Skeletal muscle satellite cell (primary cell): ENCODE results near the gene OXGR1.
"Not testable (repeated sequence)": the region's sequence is repeated elsewhere in the genome, so short reads cannot be mapped to it uniquely, and the experiment has no call there.

Experiments
- H3K27me3 ChIP-seq: 2 replicates; pipeline ENCODE4 v1.7.0; 2013; ENCODE audit warnings: low read length; ENCODE audit not compliant: control insufficient read depth, insufficient read depth
- H3K36me3 ChIP-seq: 2 replicates; pipeline ENCODE4 v1.7.0; 2013; ENCODE audit warnings: mild to moderate bottlenecking, control low read depth, low read length; ENCODE audit not compliant: insufficient read depth
- H3K4me1 ChIP-seq: 2 replicates; pipeline ENCODE4 v1.7.0; 2013; ENCODE audit warnings: low read length; ENCODE audit not compliant: control insufficient read depth, insufficient read depth
- H3K4me2 ChIP-seq: 2 replicates; pipeline ENCODE4 v1.7.0; 2013; ENCODE audit warnings: mild to moderate bottlenecking, low read length
- H3K4me3 ChIP-seq: 2 replicates; pipeline ENCODE4 v1.7.0; 2013; ENCODE audit warnings: low read length
- H3K9ac ChIP-seq: 2 replicates; pipeline ENCODE4 v1.7.0; 2013; ENCODE audit warnings: mild to moderate bottlenecking, low read depth, low read length, moderate library complexity
- H3K9me3 ChIP-seq: replicated peaks from 2 replicates; pipeline ENCODE4 v1.7.0; 2013; ENCODE audit warnings: mild to moderate bottlenecking, control low read depth, low read length

The OXGR1 gene

GRCh38 chr13:96991072-96991471, 3.2 kb downstream of the OXGR1 start:
- peaks cover 42% of the 10 kb centered on the region for H3K27me3 ChIP-seq
- peaks cover 13% of the 10 kb centered on the region for H3K4me1 ChIP-seq
- no peak overlapping the region for H3K4me3 ChIP-seq
- H3K9ac ChIP-seq, result no peak overlapping the region
- H3K36me3 ChIP-seq, result no peaks in the 10 kb centered on the region
- H3K9me3 ChIP-seq, result no peaks in the 10 kb centered on the region
- no peak overlapping the region for H3K4me2 ChIP-seq

GRCh38 chr13:96988441-96988840, 5.8 kb downstream of the OXGR1 start:
- H3K9ac ChIP-seq, result no peak overlapping the region
- no peak overlapping the region for H3K4me2 ChIP-seq
- H3K27me3 ChIP-seq, result peaks cover 18% of the 10 kb centered on the region
- H3K4me1 ChIP-seq, result peaks cover 1% of the 10 kb centered on the region
- H3K4me3 ChIP-seq, result no peak overlapping the region
- no peaks in the 10 kb centered on the region for H3K9me3 ChIP-seq
- H3K36me3 ChIP-seq, result no peaks in the 10 kb centered on the region

- no peaks in the 10 kb centered on the region for H3K36me3 ChIP-seq
- no peak overlapping the region for H3K9ac ChIP-seq
- no peaks in the 10 kb centered on the region for H3K9me3 ChIP-seq
- no peak overlapping the region for H3K4me3 ChIP-seq
- H3K27me3 ChIP-seq, result no peaks in the 10 kb centered on the region
- peaks cover 12% of the 10 kb centered on the region for H3K4me1 ChIP-seq
- H3K4me2 ChIP-seq, result peak overlapping the region; percentile 19
These were observed 10.2 kb downstream of the OXGR1 start for GRCh38 chr13:96984051-96984508.

DNA sequence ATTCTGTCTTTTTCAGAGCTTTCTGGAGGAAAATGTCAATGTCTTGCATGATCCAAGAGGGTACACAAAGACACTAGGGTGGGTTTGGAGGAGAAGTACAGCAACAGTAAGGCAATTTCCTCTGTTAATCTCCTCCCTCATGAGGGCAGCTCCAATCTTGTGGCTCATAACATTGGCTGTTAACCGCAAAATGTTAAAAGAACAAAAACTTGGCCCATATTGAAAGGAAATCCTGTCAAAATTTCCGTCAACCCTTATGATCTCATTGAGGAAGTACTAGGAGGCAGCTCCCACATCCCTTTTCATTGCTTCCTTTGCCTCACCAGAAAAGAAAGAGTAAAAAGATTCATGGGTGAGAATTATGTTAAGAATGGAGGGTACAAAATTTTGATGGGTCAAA, 11.6 kb downstream of the OXGR1 start:
- H3K9me3 ChIP-seq, result no peaks in the 10 kb centered on the region
- H3K9ac ChIP-seq, result no peak overlapping the region
- H3K4me1 ChIP-seq, result peaks cover 12% of the 10 kb centered on the region
- H3K4me2 ChIP-seq, result no peak overlapping the region
- no peaks in the 10 kb centered on the region for H3K36me3 ChIP-seq
- no peak overlapping the region for H3K4me3 ChIP-seq
- H3K27me3 ChIP-seq, result no peaks in the 10 kb centered on the region

DNA sequence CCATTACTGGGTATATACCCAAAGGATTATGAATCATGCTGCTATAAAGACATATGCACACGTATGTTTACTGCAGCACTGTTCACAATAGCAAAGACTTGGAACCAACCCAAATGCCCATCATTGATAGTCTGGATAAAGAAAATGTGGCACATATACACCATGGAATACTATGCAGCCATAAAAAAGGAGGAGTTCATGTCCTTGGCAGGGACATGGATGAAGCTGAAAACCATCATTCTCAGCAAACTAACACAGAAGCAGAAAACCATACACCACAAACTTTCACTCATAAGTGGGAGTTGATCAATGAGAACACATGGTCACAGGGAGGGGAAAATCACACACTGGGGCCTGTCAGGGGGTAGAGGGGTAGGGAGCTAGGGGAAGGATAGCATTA, 14.4 kb downstream of the OXGR1 start:
- not testable (repeated sequence) for H3K4me2 ChIP-seq, H3K4me3 ChIP-seq, H3K36me3 ChIP-seq, H3K9me3 ChIP-seq, H3K9ac ChIP-seq, H3K27me3 ChIP-seq
- peaks cover 12% of the 10 kb centered on the region for H3K4me1 ChIP-seq

DNA sequence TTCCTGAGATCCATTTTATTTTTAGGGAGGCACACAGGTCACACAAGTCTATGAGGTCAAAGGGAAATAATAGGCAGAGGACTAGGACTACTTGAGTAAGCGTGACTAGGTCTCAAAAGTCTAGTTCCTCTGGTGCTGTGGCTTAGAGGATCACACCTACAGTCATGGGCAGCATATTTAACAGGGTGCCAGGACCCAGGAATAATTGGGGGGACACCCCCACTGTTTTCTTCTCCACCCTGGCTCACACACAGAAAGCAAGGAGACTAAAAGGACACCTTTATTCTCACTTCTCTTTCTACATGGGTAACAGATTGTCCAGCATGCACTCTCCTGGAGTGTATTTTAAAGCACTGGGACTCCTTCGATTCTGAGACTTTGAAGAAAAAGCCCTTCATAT, 26.2 kb downstream of the OXGR1 start:
- Histone ChIP-seq H3K4me3 (no peak overlapping the region), H3K4me2 (no peak overlapping the region), H3K9ac (no peak overlapping the region), H3K4me1 (no peaks in the 10 kb centered on the region), H3K27me3 (no peaks in the 10 kb centered on the region), H3K9me3 (peaks cover 6% of the 10 kb centered on the region), H3K36me3 (no peaks in the 10 kb centered on the region)

GRCh38 chr13:96967248-96967745, 27.0 kb downstream of the OXGR1 start:
- peaks cover 6% of the 10 kb centered on the region for H3K9me3 ChIP-seq
- no peak overlapping the region for H3K4me3 ChIP-seq
- no peaks in the 10 kb centered on the region for H3K27me3 ChIP-seq
- H3K4me2 ChIP-seq, result no peak overlapping the region
- H3K4me1 ChIP-seq, result no peaks in the 10 kb centered on the region
- H3K9ac ChIP-seq, result no peak overlapping the region
- H3K36me3 ChIP-seq, result no peaks in the 10 kb centered on the region

DNA sequence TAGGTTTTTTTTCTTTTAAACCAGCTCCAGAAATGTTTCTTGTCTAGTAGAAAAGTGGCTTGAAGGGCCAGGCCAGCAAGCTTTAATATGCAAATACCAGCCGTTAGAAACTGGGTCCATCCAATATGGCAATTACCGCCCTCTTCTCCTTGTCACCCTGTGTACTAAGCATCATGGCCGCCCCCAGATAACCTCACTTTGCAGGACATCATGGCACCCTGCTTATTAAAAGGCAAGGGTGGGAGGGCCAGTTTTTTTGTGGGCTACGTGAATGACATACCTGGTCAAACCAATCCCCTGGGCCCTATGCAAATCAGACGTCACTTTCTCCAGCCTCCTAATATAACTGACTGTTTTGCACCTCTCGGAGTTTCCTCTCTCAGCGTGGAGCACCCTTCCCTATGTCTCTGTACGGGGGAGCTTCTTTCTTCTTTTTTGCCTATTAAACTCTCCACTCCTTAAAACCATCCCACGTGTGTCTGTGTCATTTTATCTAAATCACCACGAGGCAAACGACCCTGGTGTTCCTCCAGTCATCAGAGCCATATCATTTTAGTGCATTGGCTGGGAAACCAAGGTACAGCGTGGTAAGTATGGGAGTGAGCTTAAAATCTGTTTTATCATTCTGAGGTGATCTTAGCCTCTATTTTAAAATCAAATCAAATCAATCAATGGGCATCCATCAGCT, 27.7 kb downstream of the OXGR1 start:
- Histone ChIP-seq H3K9me3 (peaks cover 6% of the 10 kb centered on the region), H3K36me3 (no peaks in the 10 kb centered on the region)

GRCh38 chr13:96963786-96964475, 30.3 kb downstream of the OXGR1 start:
- Histone ChIP-seq H3K27me3 (no peaks in the 10 kb centered on the region), H3K4me3 (no peak overlapping the region), H3K4me2 (no peak overlapping the region), H3K9ac (no peak overlapping the region), H3K9me3 (peaks cover 6% of the 10 kb centered on the region), H3K4me1 (no peaks in the 10 kb centered on the region), H3K36me3 (no peaks in the 10 kb centered on the region)

More for the DNA sequence above, 27.7 kb downstream of the OXGR1 start:
- Histone ChIP-seq H3K4me3 (no peak overlapping the region), H3K4me1 (no peaks in the 10 kb centered on the region), H3K27me3 (no peaks in the 10 kb centered on the region), H3K4me2 (no peak overlapping the region), H3K9ac (no peak overlapping the region)

GRCh38 chr13:96960379-96960778, 33.9 kb downstream of the OXGR1 start:
- Histone ChIP-seq H3K36me3 (no peaks in the 10 kb centered on the region), H3K27me3 (no peaks in the 10 kb centered on the region), H3K4me3 (no peak overlapping the region), H3K9me3 (no peaks in the 10 kb centered on the region), H3K4me2 (no peak overlapping the region), H3K4me1 (no peaks in the 10 kb centered on the region), H3K9ac (no peak overlapping the region)

GRCh38 chr13:96958286-96958891, 35.9 kb downstream of the OXGR1 start:
- Histone ChIP-seq H3K4me2 (no peak overlapping the region), H3K27me3 (no peaks in the 10 kb centered on the region), H3K9me3 (no peaks in the 10 kb centered on the region), H3K4me1 (no peaks in the 10 kb centered on the region), H3K9ac (no peak overlapping the region), H3K4me3 (no peak overlapping the region), H3K36me3 (no peaks in the 10 kb centered on the region)
